ENCODE measurements around the gene ATP2C1.
A peak's percentile ranks its signal among the peaks of the same experiment; 100 is the strongest.

ATP2C1 gene

GRCh38 chr3:130974201-130974600 is 80.3 kb downstream of the ATP2C1 start:
- no CpG with 5 or more reads among the region's 2 CpGs for WGBS (ENCODE audit: extremely low coverage, insufficient coverage, insufficient read length)
- no peaks in the 10 kb centered on the region for H3K79me2 ChIP-seq (ENCODE audit: control insufficient read depth, insufficient read depth, low read length, poor library complexity)

GRCh38 chr3:130975251-130975650 is 81.4 kb downstream of the ATP2C1 start:
- Histone ChIP-seq H3K14ac (ENCODE audit: low read length) (no peak overlapping the region), H4K8ac (ENCODE audit: low read depth, low read length) (no peak overlapping the region), H2BK120ac (ENCODE audit: insufficient read depth, low read length, poor library complexity) (no peak overlapping the region), H4K91ac (ENCODE audit: low read depth, low read length) (no peak overlapping the region), H3K4me3 (ENCODE audit: low read depth, low read length) (no peak overlapping the region), H4K12ac (ENCODE audit: low read depth, low read length) (no peak overlapping the region), H3K4me1 (ENCODE audit: control insufficient read depth in 1 of 2, insufficient read depth in 2 of 2, low read length in 2 of 2) (no peaks in the 10 kb centered on the region), H3K79me1 (ENCODE audit: low read length) (no peaks in the 10 kb centered on the region), H2AK5ac (ENCODE audit: low read length) (no peak overlapping the region), H3K23ac (ENCODE audit: low read length) (no peak overlapping the region), H3K27me3 (ENCODE audit: insufficient read depth, low read length) (no peaks in the 10 kb centered on the region), H3K18ac (ENCODE audit: low read length) (no peak overlapping the region), H3K4ac (ENCODE audit: low read depth, low read length) (no peak overlapping the region), H3K36me3 (ENCODE audit: control insufficient read depth in 1 of 2, insufficient read depth in 2 of 2, low read length in 2 of 2) (peaks cover 8 to 11% of the 10 kb centered on the region in 2 experiments), H3K79me2 (ENCODE audit: control insufficient read depth, insufficient read depth, low read length, poor library complexity) (no peaks in the 10 kb centered on the region), H3K9ac (ENCODE audit: low read length) (no peak overlapping the region), H3K9me3 (ENCODE audit: insufficient read depth, low read depth, low read length) (no peaks in the 10 kb centered on the region), H3K4me2 (ENCODE audit: low read length) (no peak overlapping the region), H2BK12ac (ENCODE audit: low read length) (no peak overlapping the region), H2AFZ (ENCODE audit: insufficient read depth, low read length, poor library complexity) (no peak overlapping the region), H2BK5ac (ENCODE audit: low read depth, low read length, poor library complexity) (no peak overlapping the region), H3K27ac (ENCODE audit: low read depth, low read length) (no peak overlapping the region)
- peak; percentile 37 to 41 for DNase-seq
- no CpG with 5 or more reads among the region's 3 CpGs for WGBS (ENCODE audit: extremely low coverage, insufficient coverage, insufficient read length)

More at GRCh38 chr3:130974201-130974600, 80.3 kb downstream of the ATP2C1 start:
- Histone ChIP-seq H3K79me1 (ENCODE audit: low read length) (no peaks in the 10 kb centered on the region), H3K4me2 (ENCODE audit: low read length) (no peak overlapping the region), H2BK12ac (ENCODE audit: low read length) (no peak overlapping the region), H3K4me1 (ENCODE audit: control insufficient read depth in 1 of 2, insufficient read depth in 2 of 2, low read length in 2 of 2) (no peaks in the 10 kb centered on the region), H3K9me3 (ENCODE audit: insufficient read depth, low read depth, low read length) (no peaks in the 10 kb centered on the region), H4K8ac (ENCODE audit: low read depth, low read length) (no peak overlapping the region), H2AFZ (ENCODE audit: insufficient read depth, low read length, poor library complexity) (no peak overlapping the region), H3K23ac (ENCODE audit: low read length) (peak overlapping the region; percentile 83), H2BK120ac (ENCODE audit: insufficient read depth, low read length, poor library complexity) (no peak overlapping the region), H3K14ac (ENCODE audit: low read length) (no peak overlapping the region), H3K4ac (ENCODE audit: low read depth, low read length) (no peak overlapping the region), H3K4me3 (ENCODE audit: low read depth, low read length) (no peak overlapping the region), H2BK5ac (ENCODE audit: low read depth, low read length, poor library complexity) (no peak overlapping the region), H3K18ac (ENCODE audit: low read length) (no peak overlapping the region), H3K27me3 (ENCODE audit: insufficient read depth, low read length) (no peaks in the 10 kb centered on the region), H3K27ac (ENCODE audit: low read depth, low read length) (no peak overlapping the region), H4K91ac (ENCODE audit: low read depth, low read length) (no peak overlapping the region), H4K12ac (ENCODE audit: low read depth, low read length) (no peak overlapping the region), H2AK5ac (ENCODE audit: low read length) (no peak overlapping the region), H3K36me3 (ENCODE audit: control insufficient read depth in 1 of 2, insufficient read depth in 2 of 2, low read length in 2 of 2) (peaks cover 8 to 11% of the 10 kb centered on the region in 2 experiments), H3K9ac (ENCODE audit: low read length) (no peak overlapping the region)
- DNase-seq, result no peak

GRCh38 chr3:130976706-130977105 is 82.8 kb downstream of the ATP2C1 start:
- no peak overlapping the region for H2BK5ac ChIP-seq (ENCODE audit: low read depth, low read length, poor library complexity)
- H3K23ac ChIP-seq (ENCODE audit: low read length), result no peak overlapping the region
- H2BK12ac ChIP-seq (ENCODE audit: low read length), result no peak overlapping the region
- no peak overlapping the region for H3K27ac ChIP-seq (ENCODE audit: low read depth, low read length)
- no peaks in the 10 kb centered on the region for H3K79me1 ChIP-seq (ENCODE audit: low read length)
- no peak overlapping the region for H3K14ac ChIP-seq (ENCODE audit: low read length)
- no peak overlapping the region for H2AK5ac ChIP-seq (ENCODE audit: low read length)
- no peak overlapping the region for H3K4ac ChIP-seq (ENCODE audit: low read depth, low read length)
- H3K36me3 ChIP-seq (ENCODE audit: control insufficient read depth in 1 of 2, insufficient read depth in 2 of 2, low read length in 2 of 2), result peaks cover 8 to 11% of the 10 kb centered on the region in 2 experiments
- H2AFZ ChIP-seq (ENCODE audit: insufficient read depth, low read length, poor library complexity), result no peak overlapping the region
- H3K79me2 ChIP-seq (ENCODE audit: control insufficient read depth, insufficient read depth, low read length, poor library complexity), result no peaks in the 10 kb centered on the region
- H3K9ac ChIP-seq (ENCODE audit: low read length), result no peak overlapping the region
- H3K9me3 ChIP-seq (ENCODE audit: insufficient read depth, low read depth, low read length), result no peaks in the 10 kb centered on the region
- no peak overlapping the region for H4K91ac ChIP-seq (ENCODE audit: low read depth, low read length)
- no peak overlapping the region for H3K18ac ChIP-seq (ENCODE audit: low read length)
- no peak for DNase-seq
- no peak overlapping the region for H4K8ac ChIP-seq (ENCODE audit: low read depth, low read length)
- H3K4me3 ChIP-seq (ENCODE audit: low read depth, low read length), result no peak overlapping the region
- no peak overlapping the region for H2BK120ac ChIP-seq (ENCODE audit: insufficient read depth, low read length, poor library complexity)
- H3K4me1 ChIP-seq (ENCODE audit: control insufficient read depth in 1 of 2, insufficient read depth in 2 of 2, low read length in 2 of 2), result no peaks in the 10 kb centered on the region
- H3K4me2 ChIP-seq (ENCODE audit: low read length), result no peak overlapping the region
- no peak overlapping the region for H4K12ac ChIP-seq (ENCODE audit: low read depth, low read length)
- WGBS (ENCODE audit: extremely low coverage, insufficient coverage, insufficient read length), result no CpG with 5 or more reads among the region's 4 CpGs
- H3K27me3 ChIP-seq (ENCODE audit: insufficient read depth, low read length), result no peaks in the 10 kb centered on the region

- Histone ChIP-seq H3K4me2 (ENCODE audit: low read length) (no peak overlapping the region), H3K27me3 (ENCODE audit: insufficient read depth, low read length) (no peaks in the 10 kb centered on the region), H2AK5ac (ENCODE audit: low read length) (no peak overlapping the region), H3K14ac (ENCODE audit: low read length) (no peak overlapping the region), H3K4ac (ENCODE audit: low read depth, low read length) (no peak overlapping the region), H3K9me3 (ENCODE audit: insufficient read depth, low read depth, low read length) (no peaks in the 10 kb centered on the region), H2BK5ac (ENCODE audit: low read depth, low read length, poor library complexity) (no peak overlapping the region), H3K79me2 (ENCODE audit: control insufficient read depth, insufficient read depth, low read length, poor library complexity) (no peaks in the 10 kb centered on the region), H2BK120ac (ENCODE audit: insufficient read depth, low read length, poor library complexity) (no peak overlapping the region), H4K8ac (ENCODE audit: low read depth, low read length) (no peak overlapping the region), H4K91ac (ENCODE audit: low read depth, low read length) (no peak overlapping the region), H3K27ac (ENCODE audit: low read depth, low read length) (no peak overlapping the region), H3K36me3 (ENCODE audit: control insufficient read depth in 1 of 2, insufficient read depth in 2 of 2, low read length in 2 of 2) (peaks cover 4 to 7% of the 10 kb centered on the region in 2 experiments), H4K12ac (ENCODE audit: low read depth, low read length) (no peak overlapping the region), H3K23ac (ENCODE audit: low read length) (no peak overlapping the region), H3K4me1 (ENCODE audit: control insufficient read depth in 1 of 2, insufficient read depth in 2 of 2, low read length in 2 of 2) (no peaks in the 10 kb centered on the region), H3K4me3 (ENCODE audit: low read depth, low read length) (no peak overlapping the region), H2BK12ac (ENCODE audit: low read length) (no peak overlapping the region), H3K18ac (ENCODE audit: low read length) (no peak overlapping the region), H3K9ac (ENCODE audit: low read length) (no peak overlapping the region), H3K79me1 (ENCODE audit: low read length) (no peaks in the 10 kb centered on the region), H2AFZ (ENCODE audit: insufficient read depth, low read length, poor library complexity) (no peak overlapping the region)
- no CpG with 5 or more reads among the region's 2 CpGs for WGBS (ENCODE audit: extremely low coverage, insufficient coverage, insufficient read length)
- no peak for DNase-seq
These were observed 85.2 kb downstream of the ATP2C1 start for GRCh38 chr3:130979117-130979516.

All from trophoblast cell (in vitro differentiated cells and primary cell).